Naive thymus-derived CD4-positive, alpha-beta T cell (primary cell): Measurements from ENCODE around the gene RSPO4. TPM values are rescaled to one million over a fixed set of nuclear protein-coding genes. Genes with fewer than 3 reads are reported as not detected.
A peak's percentile ranks its signal among the peaks of the same experiment; 100 is the strongest.

ENCODE experiments used
- ATAC-seq: fragments of 150-1000 bp; cut with Tn5 transposase; 2 replicates; pipeline ENCODE4 v1.10.0; 2021; ENCODE audit warnings: mild to moderate bottlenecking, moderate library complexity
- CTCF ChIA-PET: fragments of 350-600 bp; sonication (Branson Sonifier 250); formaldehyde crosslinking; loops from one replicate; lab custom pipeline; 2021; ENCODE audit warnings: antibody characterized with exemption; lab: Charles Lee
- POLR2A ChIA-PET: fragments of 350-600 bp; sonication (Branson Sonifier 250); formaldehyde crosslinking; loops from one replicate; lab custom pipeline; 2021; ENCODE audit warnings: antibody characterized with exemption, inconsistent platforms; lab: Charles Lee
- DNase-seq, 9 donors: peaks; one replicate each; pipeline versions ENCODE4 v3.0.0 to v3.0.0-alpha.2; 2020 to 2022; ENCODE audit warnings: mixed read lengths in 1 of 9
- H3K27ac ChIP-seq: one replicate; pipeline ENCODE4 v1.7.0; 2013; ENCODE audit warnings: mild to moderate bottlenecking, low read depth, low read length, moderate library complexity
- H3K27me3 ChIP-seq, 2 donors: one replicate each; pipeline ENCODE4 v1.7.0; 2013; ENCODE audit warnings: low read length in 2 of 2, mild to moderate bottlenecking in 2 of 2, moderate library complexity in 2 of 2; ENCODE audit not compliant: control insufficient read depth in 2 of 2, insufficient read depth in 2 of 2
- H3K36me3 ChIP-seq, 3 experiments: 1 replicate in 2 of 3; 2 replicates in 1 of 3; pipeline ENCODE4 v1.7.0; 2013; ENCODE audit warnings: low read length in 3 of 3, mild to moderate bottlenecking in 3 of 3, moderate library complexity in 1 of 3; ENCODE audit not compliant: insufficient read depth in 3 of 3, control insufficient read depth in 2 of 3
- H3K4me1 ChIP-seq, 2 donors: one replicate each; pipeline ENCODE4 v1.7.0; 2013; ENCODE audit warnings: low read length in 2 of 2, mild to moderate bottlenecking in 2 of 2, moderate library complexity in 1 of 2; ENCODE audit not compliant: control insufficient read depth in 2 of 2, insufficient read depth in 2 of 2
- H3K4me3 ChIP-seq: 2 replicates; pipeline ENCODE4 v1.7.0; 2013; ENCODE audit warnings: mild to moderate bottlenecking, low read length
- H3K9me3 ChIP-seq, 3 experiments: 1 replicate in 2 of 3; 2 replicates in 1 of 3; pipeline ENCODE4 v1.7.0; 2013; ENCODE audit warnings: low read length in 3 of 3; ENCODE audit not compliant: control insufficient read depth in 2 of 3
- H3K27ac Mint-ChIP-seq, 9 donors: one replicate each; pipeline ENCODE4 v1.8.0; 2020 to 2022; ENCODE audit warnings: mixed read lengths in 9 of 9, mild to moderate bottlenecking in 8 of 9, moderate library complexity in 5 of 9, inconsistent platforms in 2 of 9
- H3K27me3 Mint-ChIP-seq, 5 donors: one replicate each; pipeline ENCODE4 v1.8.0; 2021 to 2022; ENCODE audit warnings: mixed read lengths in 5 of 5, mild to moderate bottlenecking in 1 of 5
- H3K36me3 Mint-ChIP-seq, 5 donors: one replicate each; pipeline ENCODE4 v1.8.0; 2020 to 2022; ENCODE audit warnings: mixed read lengths in 5 of 5, mild to moderate bottlenecking in 3 of 5, inconsistent platforms in 1 of 5
- H3K4me1 Mint-ChIP-seq, 7 donors: one replicate each; pipeline ENCODE4 v1.8.0; 2020 to 2022; ENCODE audit warnings: mixed read lengths in 7 of 7, mild to moderate bottlenecking in 3 of 7, inconsistent platforms in 1 of 7
- H3K4me3 Mint-ChIP-seq, 10 donors: one replicate each; pipeline ENCODE4 v1.8.0; 2020 to 2022; ENCODE audit warnings: mild to moderate bottlenecking in 10 of 10, mixed read lengths in 10 of 10, moderate library complexity in 6 of 10, inconsistent platforms in 2 of 10
- H3K9me3 Mint-ChIP-seq, 11 donors: one replicate each; pipeline ENCODE4 v1.8.0; 2020 to 2022; ENCODE audit warnings: mixed read lengths in 11 of 11, mild to moderate bottlenecking in 4 of 11, inconsistent platforms in 1 of 11, moderate library complexity in 1 of 11
- intact Hi-C, 2 donors: fragments of 100-400 bp; cut with micrococcal nuclease; formaldehyde crosslinking; loops; one replicate each; pipeline ENCODE4 v1.15.1; 2023
- polyA plus RNA-seq, 2 donors: library from polyadenylated mRNA; unstranded; fragments of 300-500 nt; fragmentation: Illumina TruSeq; gene quantifications; one replicate each; pipeline ENCODE4 v1.2.3, GENCODE V29; 2021
- total RNA-seq, 6 experiments: library from RNA in 5 of 6; stranded (reverse) in 5 of 6; gene quantifications; 1 replicate in 5 of 6; 2 replicates in 1 of 6; pipeline ENCODE4 v1.2.3 and lab custom pipeline; 2021 to 2026

RSPO4 gene
- total and polyA plus RNA-seq, 7 experiments from 2014 or later = 0.19 to 0.40 (median 0.23) TPM; not detected in 3

DNA sequence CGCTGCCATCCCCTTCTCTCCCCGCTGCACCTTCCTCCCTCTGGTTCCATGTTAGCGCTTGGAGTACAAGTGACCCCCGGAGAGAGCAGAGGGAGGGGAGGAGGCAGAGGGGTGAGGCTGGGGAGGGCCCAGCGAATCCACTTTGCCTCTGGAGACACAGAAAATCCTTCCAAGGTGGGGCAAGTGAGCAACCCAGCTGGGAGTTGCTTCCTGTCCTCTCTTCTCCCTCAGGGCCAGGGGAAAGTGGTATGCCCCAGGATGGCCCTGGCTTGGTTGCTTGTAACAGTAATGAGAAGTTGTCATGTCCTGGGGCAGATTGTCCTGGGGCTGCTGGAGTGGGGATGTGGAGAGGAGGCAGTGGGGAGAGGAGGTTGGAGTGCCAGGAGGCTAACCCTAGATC is 85.3 kb downstream of the RSPO4 start:
- Mint-ChIP-seq H3K36me3 (no peaks in the 10 kb centered on the region), H3K27me3 (peaks cover 0 to 31% (median 8%) of the 10 kb centered on the region in 5 donors), H3K4me1 (peaks cover 0 to 13% (median 0%) of the 10 kb centered on the region in 7 donors), H3K27ac (no peak overlapping the region), H3K9me3 (peaks cover 0 to 1% (median 0%) of the 10 kb centered on the region in 11 donors), H3K4me3 (no peak overlapping the region)
- Histone ChIP-seq H3K9me3 (no peaks in the 10 kb centered on the region), H3K27ac (no peak overlapping the region), H3K4me1 (no peaks in the 10 kb centered on the region), H3K4me3 (no peak overlapping the region), H3K27me3 (no peaks in the 10 kb centered on the region), H3K36me3 (no peaks in the 10 kb centered on the region)
- CTCF ChIA-PET = no interaction called here
- intact Hi-C loops = no loop called here
- DNase-seq = no peak
- ATAC-seq = no peak
- POLR2A ChIA-PET = no interaction called here

- Mint-ChIP-seq H3K36me3 (no peaks in the 10 kb centered on the region), H3K27ac (peak within 1 kb of the TSS in 1 of 9 donors; percentile 7), H3K4me1 (peaks cover 0 to 16% (median 0%) of the 10 kb centered on the region in 7 donors), H3K27me3 (peaks cover 0 to 31% (median 8%) of the 10 kb centered on the region in 5 donors), H3K9me3 (peaks cover 0 to 3% (median 0%) of the 10 kb centered on the region in 11 donors), H3K4me3 (peak within 1 kb of the TSS in 1 of 10 donors; percentile 27)
- Histone ChIP-seq H3K4me1 (no peaks in the 10 kb centered on the region), H3K36me3 (no peaks in the 10 kb centered on the region), H3K9me3 (no peaks in the 10 kb centered on the region), H3K4me3 (no peak within 1 kb of the TSS), H3K27me3 (no peaks in the 10 kb centered on the region), H3K27ac (no peak within 1 kb of the TSS)
- ChIA-PET CTCF (no interaction called here), POLR2A (interaction anchor here (0.6 kb wide), 1 partner anchor 16 kb away, joined by 3 read pairs; no protein-coding TSS in a partner anchor)
- ATAC-seq (no peak), DNase-seq (no peak)
- intact Hi-C loops = no loop called here
These were observed 85.8 kb downstream of the RSPO4 start, which contains the start of gene ANGPT4 for GRCh38 chr20:916125-916799. TSS of gene ANGPT4 (minus strand) at chr20:916334. CDS start at chr20:916214, 120 bp downstream.

DNA sequence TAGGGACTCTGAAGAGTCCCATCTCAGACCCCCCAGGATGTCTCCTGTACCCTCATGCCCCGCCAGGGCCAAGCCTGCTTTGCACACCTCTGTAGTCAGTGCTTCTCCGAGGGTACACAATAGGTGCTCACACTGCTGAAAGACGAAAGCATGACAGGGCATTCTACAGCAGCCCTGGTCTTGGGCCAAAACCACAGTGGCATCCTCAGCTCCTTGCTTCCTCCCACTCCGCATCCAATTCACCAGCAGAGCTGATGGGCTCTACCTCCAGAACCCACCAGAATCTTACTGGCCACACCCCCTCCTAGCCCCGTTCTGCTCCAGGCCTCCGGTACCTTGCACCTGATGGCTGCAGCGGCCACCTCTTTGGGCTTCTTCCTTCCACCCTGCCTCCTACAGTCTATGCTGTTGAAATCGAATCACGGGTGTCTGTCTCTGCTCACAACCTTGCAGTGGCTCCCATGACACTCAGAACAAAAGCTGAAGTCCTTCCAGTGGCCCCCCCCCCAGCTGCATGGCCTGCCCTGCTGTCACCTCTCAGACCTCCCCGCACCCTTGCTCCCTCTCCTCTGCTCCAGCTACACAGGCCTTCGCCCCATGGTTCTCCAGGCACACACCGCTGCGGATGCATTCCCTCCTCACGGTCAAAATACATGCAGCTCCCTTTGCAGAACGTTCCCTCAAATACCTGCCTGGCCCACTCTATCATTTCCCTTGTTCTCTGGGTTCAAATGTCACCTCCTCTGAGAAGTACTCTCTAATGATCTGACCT is 87.2 kb downstream of the RSPO4 start:
- DNase-seq = no peak
- Histone ChIP-seq H3K36me3 (no peaks in the 10 kb centered on the region), H3K9me3 (no peaks in the 10 kb centered on the region), H3K4me3 (no peak overlapping the region), H3K27me3 (no peaks in the 10 kb centered on the region), H3K27ac (no peak overlapping the region), H3K4me1 (no peaks in the 10 kb centered on the region)
- ChIA-PET CTCF (interaction anchor here (1.2 kb wide), 1 partner anchor 96 kb away, joined by 3 read pairs; no protein-coding TSS in a partner anchor), POLR2A (interaction anchor here (0.7 kb wide), 1 partner anchor 9 kb away, joined by 4 read pairs; no protein-coding TSS in a partner anchor)
- H3K4me1 Mint-ChIP-seq = peaks cover 0 to 17% (median 0%) of the 10 kb centered on the region in 7 donors
- H3K9me3 Mint-ChIP-seq = peaks cover 0 to 2% (median 0%) of the 10 kb centered on the region in 11 donors
- H3K36me3 Mint-ChIP-seq = no peaks in the 10 kb centered on the region
- H3K27ac Mint-ChIP-seq = peak overlapping the region in 1 of 9 donors; percentile 7
- H3K4me3 Mint-ChIP-seq = peak overlapping the region in 1 of 10 donors; percentile 27
- peak; percentile 32 for ATAC-seq
- intact Hi-C loops = no loop called here
- peaks cover 0 to 27% (median 8%) of the 10 kb centered on the region in 5 donors for H3K27me3 Mint-ChIP-seq

GRCh38 chr20:913306-913849 is 88.7 kb downstream of the RSPO4 start:
- no peaks in the 10 kb centered on the region for H3K27me3 ChIP-seq
- no peak overlapping the region for H3K27ac ChIP-seq
- DNase-seq = no peak
- H3K4me1 ChIP-seq = no peaks in the 10 kb centered on the region
- H3K4me3 ChIP-seq = no peak overlapping the region
- no peaks in the 10 kb centered on the region for H3K36me3 ChIP-seq
- Mint-ChIP-seq H3K36me3 (no peaks in the 10 kb centered on the region), H3K4me3 (no peak overlapping the region), H3K27ac (no peak overlapping the region), H3K27me3 (peaks cover 0 to 27% (median 8%) of the 10 kb centered on the region in 5 donors), H3K4me1 (peaks cover 0 to 16% (median 0%) of the 10 kb centered on the region in 7 donors), H3K9me3 (peaks cover 0 to 2% (median 0%) of the 10 kb centered on the region in 11 donors)
- CTCF ChIA-PET = no interaction called here
- POLR2A ChIA-PET = no interaction called here
- no peak for ATAC-seq
- intact Hi-C loops = no loop called here
- H3K9me3 ChIP-seq = no peaks in the 10 kb centered on the region

GRCh38 chr20:911882-912600 is 90.1 kb downstream of the RSPO4 start:
- H3K9me3 ChIP-seq = no peaks in the 10 kb centered on the region
- no peaks in the 10 kb centered on the region for H3K27me3 ChIP-seq
- intact Hi-C loops = no loop called here
- H3K27me3 Mint-ChIP-seq = peaks cover 0 to 27% (median 8%) of the 10 kb centered on the region in 5 donors
- H3K4me1 Mint-ChIP-seq = peaks cover 0 to 15% (median 0%) of the 10 kb centered on the region in 7 donors
- CTCF ChIA-PET = interaction anchor here (0.8 to 1.6 kb wide), 2 partner anchors 10 to 93 kb away, joined by 3 read pairs; no protein-coding TSS in a partner anchor
- no peak overlapping the region for H3K4me3 ChIP-seq
- no peak overlapping the region for H3K4me3 Mint-ChIP-seq
- ATAC-seq = no peak
- POLR2A ChIA-PET = no interaction called here
- H3K4me1 ChIP-seq = no peaks in the 10 kb centered on the region
- peak overlapping the region in 1 of 9 donors; percentile 24 for H3K27ac Mint-ChIP-seq
- H3K36me3 Mint-ChIP-seq = no peaks in the 10 kb centered on the region
- H3K27ac ChIP-seq = no peak overlapping the region
- DNase-seq = peak in 4 of 9 donors; percentile 5 to 19 (median 14)
- peaks cover 0 to 2% (median 0%) of the 10 kb centered on the region in 11 donors for H3K9me3 Mint-ChIP-seq
- no peaks in the 10 kb centered on the region for H3K36me3 ChIP-seq
